ENCODE measurements around the gene KDM4B.

- no peak for TF ChIP-seq CTCF (IDR thresholded peaks at IDR 0.05)
- TF ChIP-seq POLR2A (IDR thresholded peaks at IDR 0.05), result no peak
These were observed 130.8 kb downstream of the KDM4B start for GRCh38 chr19:5099701-5100221.
